Stimulated activated CD4-positive, alpha-beta T cell treated with anti-CD3 and anti-CD28 coated beads, Interleukin-1b, Interleukin-23, amount 100 ng/mL, for 24 hours (primary cell): Measurements from ENCODE around the gene COL6A6.

Experiments used
- DNase-seq, 4 experiments: peaks; one replicate each; pipeline ENCODE4 v3.0.0-alpha.2; 2020; ENCODE audit warnings: low read depth in 4 of 4, low spot score in 1 of 4

The COL6A6 gene, protein sequence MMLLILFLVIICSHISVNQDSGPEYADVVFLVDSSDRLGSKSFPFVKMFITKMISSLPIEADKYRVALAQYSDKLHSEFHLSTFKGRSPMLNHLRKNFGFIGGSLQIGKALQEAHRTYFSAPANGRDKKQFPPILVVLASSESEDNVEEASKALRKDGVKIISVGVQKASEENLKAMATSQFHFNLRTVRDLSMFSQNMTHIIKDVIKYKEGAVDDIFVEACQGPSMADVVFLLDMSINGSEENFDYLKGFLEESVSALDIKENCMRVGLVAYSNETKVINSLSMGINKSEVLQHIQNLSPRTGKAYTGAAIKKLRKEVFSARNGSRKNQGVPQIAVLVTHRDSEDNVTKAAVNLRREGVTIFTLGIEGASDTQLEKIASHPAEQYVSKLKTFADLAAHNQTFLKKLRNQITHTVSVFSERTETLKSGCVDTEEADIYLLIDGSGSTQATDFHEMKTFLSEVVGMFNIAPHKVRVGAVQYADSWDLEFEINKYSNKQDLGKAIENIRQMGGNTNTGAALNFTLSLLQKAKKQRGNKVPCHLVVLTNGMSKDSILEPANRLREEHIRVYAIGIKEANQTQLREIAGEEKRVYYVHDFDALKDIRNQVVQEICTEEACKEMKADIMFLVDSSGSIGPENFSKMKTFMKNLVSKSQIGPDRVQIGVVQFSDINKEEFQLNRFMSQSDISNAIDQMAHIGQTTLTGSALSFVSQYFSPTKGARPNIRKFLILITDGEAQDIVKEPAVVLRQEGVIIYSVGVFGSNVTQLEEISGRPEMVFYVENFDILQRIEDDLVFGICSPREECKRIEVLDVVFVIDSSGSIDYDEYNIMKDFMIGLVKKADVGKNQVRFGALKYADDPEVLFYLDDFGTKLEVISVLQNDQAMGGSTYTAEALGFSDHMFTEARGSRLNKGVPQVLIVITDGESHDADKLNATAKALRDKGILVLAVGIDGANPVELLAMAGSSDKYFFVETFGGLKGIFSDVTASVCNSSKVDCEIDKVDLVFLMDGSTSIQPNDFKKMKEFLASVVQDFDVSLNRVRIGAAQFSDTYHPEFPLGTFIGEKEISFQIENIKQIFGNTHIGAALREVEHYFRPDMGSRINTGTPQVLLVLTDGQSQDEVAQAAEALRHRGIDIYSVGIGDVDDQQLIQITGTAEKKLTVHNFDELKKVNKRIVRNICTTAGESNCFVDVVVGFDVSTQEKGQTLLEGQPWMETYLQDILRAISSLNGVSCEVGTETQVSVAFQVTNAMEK (N-terminal part only)

DNA sequence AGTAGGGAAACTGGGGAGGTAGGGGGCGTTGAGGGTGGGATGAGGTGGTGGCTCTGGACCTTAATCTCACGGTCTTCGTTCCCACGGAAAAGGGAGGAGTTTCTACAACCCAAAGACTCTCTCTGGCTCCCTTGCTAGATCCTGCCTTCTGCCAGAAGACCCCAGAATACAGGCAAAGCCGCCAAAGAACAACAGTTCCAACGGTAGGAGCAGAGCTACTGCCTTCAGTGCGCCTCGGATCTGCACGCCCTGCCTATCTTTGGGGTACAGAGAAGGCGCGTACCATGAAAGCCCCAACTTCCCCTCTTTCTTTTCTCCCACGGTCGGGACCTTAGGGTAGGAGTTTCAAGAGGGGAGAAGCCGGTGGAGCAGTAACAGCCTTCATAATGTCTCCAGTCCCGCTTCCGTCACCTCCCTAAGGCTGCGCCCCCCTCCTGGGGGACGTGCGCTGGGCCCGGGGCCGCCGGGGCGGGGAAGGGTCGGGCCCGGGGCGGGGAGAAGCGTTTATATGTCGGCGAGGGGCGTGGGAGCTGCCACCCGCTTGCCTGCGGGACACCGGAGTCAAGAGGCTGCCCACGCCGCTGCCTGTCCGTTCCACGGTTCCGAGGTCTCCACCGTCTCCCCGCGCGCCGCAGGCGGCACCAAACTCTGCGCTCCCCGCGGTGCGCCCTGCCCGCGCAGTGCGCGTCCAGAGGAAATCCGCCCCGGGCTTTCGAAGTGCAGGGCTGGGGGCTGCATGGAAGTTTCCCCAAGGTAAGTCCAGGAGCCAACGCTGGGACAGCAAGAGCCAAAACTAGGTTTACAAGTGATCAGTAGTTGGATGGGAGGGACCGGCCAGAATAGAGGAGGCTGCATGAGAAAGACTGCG lies at the start of gene COL6A6:
Gene COL6A6, plus strand, starts transcription at position 533 of the 868 bp plus-strand sequence. CDS start 43,188 bp downstream, outside the sequence.
- no peak for DNase-seq

DNA sequence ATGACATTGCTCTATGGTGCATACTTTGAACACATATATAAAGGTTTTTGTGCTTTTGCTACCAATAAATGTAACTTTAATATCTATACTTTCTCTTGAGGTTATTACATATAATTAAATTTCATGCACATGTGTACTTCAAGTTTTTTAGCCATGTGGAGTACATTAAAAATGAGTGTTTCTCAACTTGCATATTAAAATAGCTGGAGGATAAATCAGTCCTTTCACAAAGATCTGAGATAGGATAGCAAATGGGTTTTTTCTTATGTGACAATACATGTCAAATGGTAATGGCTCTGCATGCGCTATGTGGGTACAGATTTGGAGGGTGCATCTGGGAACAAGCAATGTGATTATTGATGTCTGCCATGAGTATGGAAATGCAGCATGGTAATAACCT lies 48.7 kb upstream of the COL6A6 start:
- DNase-seq = no peak

DNA sequence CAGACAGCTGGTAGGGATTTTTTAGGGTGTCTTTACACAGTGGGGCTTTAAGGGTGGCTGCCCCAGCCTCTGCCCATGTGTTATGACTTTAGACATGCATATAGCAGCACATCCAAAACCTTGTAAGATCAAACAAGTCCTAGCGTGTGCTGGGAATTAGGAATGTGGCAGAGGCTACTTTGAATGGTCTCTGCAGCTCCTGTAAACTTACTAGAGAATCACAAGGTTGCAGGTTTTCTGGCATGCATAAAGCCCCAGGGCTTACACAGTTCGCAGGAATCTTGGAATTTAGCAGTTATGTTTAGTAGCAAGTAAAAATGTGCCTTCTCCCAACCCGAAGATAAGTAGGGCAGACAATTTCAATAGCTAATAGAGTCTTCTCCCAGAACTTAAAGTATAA lies 46.9 kb upstream of the COL6A6 start:
- DNase-seq = no peak

DNA sequence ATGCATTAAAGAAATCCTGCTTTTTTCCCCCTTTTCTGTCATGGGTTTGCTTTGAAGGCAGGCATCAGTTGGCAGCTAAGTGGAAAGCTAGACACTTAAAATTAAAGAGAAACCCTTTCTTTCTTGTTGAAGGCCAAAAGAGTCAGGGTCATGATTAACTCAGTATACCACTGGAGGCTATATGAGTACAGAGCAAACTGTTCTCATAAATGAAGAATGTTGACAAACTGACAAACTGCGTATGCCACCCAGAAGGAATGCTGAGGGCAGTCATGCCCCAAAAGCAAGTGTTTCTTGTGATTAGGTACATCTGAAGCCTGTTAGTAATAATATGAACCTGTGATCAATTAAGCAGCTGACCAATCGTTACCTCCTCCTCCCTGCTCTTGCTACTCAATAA lies 43.6 kb upstream of the COL6A6 start:
- no peak for DNase-seq

DNA sequence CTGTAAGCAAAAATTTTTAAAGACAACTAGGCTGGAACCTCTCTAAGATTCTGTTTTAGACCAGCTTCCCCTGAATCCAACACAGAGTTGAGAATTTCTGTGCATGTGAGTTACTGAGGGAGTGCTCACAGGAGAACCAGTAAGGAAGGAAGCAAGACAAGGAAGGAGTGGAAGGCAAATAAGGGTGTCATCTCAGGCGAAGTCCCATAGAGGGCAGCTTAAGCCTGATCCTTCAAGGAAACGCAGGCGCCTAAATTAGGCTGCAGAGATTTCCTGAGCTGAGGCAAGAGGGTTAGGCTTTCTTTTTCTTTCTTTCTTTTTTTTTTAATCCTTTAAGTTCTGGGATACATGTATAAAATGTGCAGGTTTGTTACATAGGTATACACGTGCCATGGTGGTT lies 36.2 kb upstream of the COL6A6 start:
- DNase-seq = no peak

DNA sequence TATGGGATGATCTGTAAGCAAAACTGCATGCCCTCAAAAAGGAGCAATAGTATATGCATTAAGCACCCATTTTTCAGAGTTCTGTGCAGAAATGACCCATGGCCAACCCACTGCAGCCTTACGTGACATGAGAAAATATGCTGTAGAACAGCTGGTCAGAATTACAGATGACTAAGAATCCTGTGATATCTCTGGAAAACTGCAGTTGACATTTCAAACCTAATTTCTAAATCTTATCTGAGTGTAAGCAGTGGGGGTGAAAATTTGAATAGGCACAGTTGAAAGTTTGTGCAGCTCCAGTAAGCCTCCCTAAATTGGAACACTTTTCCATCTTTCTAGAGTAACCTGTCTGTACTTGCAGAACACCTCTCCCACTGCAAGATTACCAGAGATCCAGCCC lies 28.7 kb upstream of the COL6A6 start:
- DNase-seq = no peak

DNA sequence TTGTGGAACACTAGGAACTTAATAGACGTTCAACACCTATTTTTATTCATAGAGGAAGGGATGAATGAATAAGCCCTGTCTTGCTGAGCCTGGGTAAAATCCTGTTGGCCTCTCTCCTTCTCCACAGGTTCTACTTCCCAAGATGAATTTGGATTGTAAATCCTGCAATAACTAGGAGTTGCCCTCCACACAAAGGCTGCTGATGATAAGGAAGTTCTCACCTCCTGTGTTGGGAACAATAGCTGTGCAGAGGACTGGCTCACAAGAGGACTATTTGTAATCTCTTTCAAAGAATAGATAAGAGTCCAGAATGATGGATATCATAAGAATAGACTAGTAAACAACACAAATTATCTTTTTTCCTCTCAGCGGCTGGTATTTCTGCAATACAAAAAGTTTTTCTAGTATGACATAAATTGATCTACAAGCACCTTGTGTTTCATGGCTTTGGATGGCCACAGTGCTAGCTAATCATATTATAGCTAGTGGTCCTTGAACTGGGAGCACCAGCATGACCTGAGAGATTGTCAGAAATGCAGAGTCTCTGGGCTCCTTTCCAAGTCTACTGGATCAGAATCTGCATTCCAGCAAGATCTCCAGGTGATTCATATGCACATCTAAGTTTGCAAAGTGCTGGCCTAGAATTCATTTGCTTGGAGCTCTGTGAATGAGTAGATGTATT lies 28.1 kb upstream of the COL6A6 start:
- DNase-seq = no peak

DNA sequence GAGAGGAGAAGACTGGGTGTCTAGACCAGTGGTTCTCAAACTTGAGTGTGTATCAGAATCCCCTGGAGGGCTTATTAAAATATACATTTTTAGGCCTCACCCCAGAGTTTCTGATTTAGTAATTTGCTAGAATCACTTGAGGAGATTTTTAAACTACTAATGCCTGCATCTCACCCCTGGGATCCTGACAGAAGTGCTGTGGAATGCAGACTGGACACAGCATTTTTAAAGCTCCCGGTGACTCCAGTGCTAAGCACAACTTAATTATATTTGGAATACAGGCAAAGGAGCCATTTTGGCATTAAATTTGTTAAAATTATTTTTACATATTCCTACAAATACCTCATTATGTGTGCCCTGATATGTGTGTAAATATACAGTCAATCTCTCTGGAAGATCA lies 26.7 kb upstream of the COL6A6 start:
- DNase-seq = no peak

DNA sequence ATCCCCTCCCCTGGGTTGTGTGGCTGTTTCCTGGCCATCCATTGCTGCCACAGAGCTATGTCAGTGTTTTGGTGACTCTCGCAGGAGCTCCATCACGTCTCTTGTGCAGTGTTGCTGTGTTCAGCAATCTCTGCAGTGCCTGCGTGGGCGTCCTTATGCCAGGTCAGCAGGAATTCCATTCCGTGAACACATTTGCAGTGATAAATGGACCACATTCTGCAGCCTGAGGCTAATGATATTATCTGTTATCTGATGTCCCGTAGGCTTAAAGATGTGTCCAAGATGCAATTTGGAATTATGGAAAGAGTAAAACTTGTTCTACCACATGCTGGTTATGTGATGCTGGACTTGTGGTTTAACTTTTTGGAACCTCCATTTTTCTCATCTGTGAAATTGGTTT lies 25.5 kb upstream of the COL6A6 start:
- DNase-seq = no peak

DNA sequence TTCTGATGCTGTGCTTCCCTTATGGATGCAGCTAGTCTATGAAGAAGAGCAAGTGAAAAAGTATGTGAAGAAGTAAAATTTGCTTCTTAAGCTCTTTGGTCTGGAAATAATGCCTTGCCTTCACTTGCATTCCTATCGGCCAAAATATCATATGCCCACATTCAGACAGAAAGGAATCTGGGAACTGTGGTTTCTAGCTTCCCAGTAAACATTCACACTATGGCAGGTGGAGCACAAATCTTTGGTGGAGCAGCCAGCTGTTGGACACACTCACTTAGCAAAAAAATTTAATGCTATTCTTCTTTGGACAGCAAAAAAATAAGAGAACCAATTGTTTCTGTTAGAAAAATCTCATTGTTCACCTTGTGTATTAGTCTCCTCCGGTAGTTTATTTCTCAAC lies 12.3 kb upstream of the COL6A6 start:
- DNase-seq = no peak

DNA sequence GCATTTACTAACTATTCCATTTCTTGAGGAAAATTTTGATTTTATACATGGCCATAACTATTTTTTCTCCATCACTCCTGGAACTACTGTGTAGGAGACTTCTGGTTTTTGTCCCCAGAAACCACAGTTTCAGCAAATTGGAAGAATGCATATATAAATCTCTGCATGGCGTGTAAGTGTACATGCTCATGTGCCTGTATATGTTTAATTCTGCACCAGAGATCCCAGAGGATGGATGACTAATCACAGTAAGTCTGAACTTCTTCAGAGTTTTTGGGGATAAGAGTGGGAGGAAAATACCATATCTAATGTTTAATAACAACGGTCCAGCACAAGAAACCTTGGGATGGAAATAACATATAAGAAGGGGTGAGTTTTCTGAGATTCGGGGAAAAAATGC lies 10.9 kb upstream of the COL6A6 start:
- DNase-seq = no peak

DNA sequence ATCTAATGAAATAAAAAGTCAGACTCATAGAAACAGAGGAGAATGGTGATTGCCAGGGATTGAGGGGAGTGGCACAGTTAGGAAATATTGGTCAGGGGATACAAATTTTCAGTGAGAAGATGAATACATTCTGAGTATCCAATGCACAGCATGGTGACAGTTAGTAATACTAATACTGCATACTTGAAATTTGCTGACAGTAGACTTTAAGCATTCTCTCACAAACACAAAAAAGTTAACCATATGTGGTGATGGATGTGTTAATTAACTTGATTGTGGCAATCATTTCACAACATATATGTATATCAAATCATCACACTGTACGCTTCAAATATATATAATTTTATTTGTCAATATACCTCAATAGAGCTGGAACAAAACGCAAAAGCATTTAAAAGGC lies 9.2 kb upstream of the COL6A6 start:
- no peak for DNase-seq

DNA sequence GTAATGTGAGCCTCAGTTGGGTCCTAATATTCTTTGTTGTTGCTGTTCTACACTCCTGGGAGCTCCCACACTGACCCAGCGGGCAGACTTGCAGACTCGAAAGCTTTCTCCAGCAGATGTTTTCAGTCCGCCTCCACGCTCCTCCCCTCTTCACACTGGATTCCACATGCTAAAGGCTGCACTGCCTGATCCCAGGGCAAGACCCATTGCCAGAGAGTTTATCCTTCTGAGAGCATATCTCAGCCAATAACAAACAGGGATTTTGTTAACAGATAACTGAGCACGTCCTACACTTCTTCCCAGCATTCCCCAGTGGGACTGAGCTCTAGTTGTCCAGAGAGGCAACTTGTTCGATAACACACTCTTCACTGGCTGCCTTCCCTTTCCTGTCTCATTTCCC lies 8.0 kb upstream of the COL6A6 start:
- DNase-seq = no peak

DNA sequence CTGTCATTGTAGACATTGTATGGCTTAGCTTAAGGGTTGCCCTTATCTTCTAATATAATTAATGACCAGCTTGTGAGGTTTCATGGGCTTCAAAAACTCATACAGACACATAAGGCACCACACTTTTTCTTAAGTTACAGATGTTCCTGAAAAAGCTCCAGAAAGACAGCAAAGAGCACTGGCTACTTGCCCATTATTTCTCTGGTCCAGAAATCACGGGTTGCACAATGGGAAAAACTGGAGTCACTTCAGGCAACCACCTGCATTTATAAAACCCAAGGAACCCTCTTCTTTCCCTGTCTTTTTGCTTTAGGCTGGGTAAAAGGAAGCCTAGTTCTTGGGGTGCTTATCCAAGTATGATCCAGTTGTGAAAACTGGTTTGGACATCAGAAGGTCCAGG lies 2.3 kb upstream of the COL6A6 start:
- no peak for DNase-seq

DNA sequence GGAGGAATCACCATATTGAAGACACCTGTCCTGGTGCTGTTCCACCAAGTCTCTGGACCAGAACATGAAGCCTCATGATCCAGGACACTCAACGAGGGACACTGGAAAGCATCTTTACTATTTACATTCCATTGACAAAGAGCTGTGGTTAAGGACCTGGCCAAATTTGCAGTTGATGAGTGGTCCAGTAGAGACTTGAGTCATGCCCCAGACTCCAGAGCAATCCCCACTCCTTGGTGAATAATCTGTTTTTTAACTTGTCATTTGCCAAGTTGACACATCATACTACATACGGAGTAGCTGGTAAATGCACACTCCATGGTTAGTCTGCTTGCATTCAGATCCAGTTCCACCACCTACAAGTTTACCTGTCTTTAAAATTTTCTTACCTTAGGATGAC lies 1.2 kb upstream of the COL6A6 start:
- no peak for DNase-seq

DNA sequence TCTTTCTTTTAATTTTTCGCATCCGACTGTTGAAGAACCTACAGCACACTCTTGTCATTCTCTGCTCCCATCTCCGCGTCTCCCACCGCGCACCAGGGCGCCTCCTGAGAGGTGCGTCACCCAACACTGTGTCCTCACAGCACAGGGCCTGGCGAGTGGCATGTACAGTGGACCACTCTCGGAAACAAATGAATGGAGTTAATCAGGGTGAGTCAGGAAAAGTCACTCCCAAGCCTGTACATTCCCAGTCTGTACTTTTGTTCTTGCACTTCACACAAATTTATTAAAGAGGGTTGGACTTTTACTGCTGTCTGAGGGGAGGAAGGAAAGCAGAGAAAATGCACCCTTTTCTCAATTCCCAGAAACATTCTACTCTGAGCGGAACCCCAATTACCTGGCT lies 625 bp downstream of the COL6A6 start:
- DNase-seq = no peak

DNA sequence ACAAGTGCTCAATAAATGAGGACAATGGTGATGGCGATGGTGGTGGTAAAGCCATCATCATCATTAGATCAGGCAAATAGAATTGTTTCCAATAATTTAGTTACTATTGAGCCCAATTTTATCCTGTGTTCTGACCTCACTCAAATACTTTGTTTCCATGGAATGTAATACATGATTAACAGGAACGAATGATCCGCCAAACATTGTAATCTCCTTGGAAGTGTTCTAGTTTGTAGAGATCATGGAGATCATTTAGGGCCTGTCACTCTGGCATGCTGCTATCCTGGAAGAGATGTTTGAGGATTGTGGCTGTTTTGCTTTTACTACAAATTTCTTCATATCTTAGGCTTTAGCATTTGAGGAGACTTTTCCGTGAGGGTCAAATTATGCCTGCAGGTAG lies 2.8 kb downstream of the COL6A6 start:
- no peak for DNase-seq

DNA sequence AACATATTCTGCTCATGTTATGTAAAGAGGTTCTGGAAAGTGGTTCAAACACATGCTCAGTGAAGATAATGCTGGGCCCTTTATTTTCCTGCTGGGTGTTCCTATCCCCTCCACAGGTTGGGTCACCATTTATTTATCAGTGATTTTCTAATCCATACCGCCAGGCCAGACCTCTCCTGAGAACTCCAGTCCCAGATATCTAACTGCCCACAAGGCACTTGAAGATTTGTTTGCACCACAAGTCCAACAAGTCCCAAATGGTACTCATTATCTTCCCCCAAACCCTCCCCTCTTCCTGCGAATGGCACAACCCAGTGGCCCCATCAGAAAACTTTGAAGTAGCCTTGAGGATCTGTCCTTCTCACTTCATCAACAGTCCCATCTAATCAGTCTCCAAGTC lies 5.4 kb downstream of the COL6A6 start:
- DNase-seq = no peak

DNA sequence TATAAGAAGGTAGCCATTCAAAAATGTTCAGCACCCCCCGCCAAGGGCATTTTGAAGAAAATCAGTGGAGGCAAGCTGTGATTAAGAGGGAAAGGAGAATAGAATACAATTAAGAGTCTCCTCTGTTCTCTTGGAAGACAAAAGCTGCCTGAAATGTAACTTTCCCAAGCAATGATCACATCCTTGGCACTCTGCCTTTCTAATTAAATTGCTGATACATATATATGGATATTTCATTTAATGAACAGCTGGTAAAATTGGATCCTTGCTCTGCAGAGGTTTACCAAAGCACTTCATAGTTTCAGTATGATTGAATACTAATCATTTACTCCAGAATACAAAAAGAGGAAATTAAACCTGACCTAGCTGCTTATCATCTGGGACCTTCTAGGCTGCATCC lies 10.4 kb downstream of the COL6A6 start:
- DNase-seq = no peak

DNA sequence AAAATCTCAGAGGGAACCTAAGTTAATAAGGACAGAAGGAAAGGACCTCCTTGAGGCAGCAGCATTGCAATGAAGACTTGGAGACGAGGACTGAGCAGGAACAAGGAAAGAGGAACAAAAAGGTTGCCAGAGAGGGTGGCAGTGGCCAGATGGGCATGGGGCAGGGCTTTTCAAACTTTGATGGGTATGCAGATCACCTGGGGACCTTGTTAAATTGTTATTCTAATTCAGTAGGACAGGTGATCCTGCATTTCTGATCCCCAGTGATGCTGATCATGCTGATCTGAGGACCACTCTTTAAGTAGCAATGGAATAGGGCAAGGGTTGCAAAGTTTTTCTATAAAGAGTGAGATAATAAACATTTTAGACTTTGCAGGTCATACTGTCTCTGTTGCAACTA lies 11.1 kb downstream of the COL6A6 start:
- DNase-seq = no peak
